ENCODE data around the gene NOP53. TPM values are rescaled to one million over a fixed set of nuclear protein-coding genes. Genes with fewer than 3 reads are reported as not detected.

Gene NOP53
- total RNA-seq, 2 experiments from 2014 or later = 212 to 296 TPM

- CTCF ChIA-PET (ENCODE audit: unreplicated experiment) = no interaction called here
These were observed 51.4 kb downstream of the NOP53 start for GRCh38 chr19:47796785-47797184.

GRCh38 chr19:47797996-47798903 lies 52.9 kb downstream of the NOP53 start:
- Histone ChIP-seq H4K20me1 (ENCODE audit: insufficient read depth, low read length) (no peaks in the 10 kb centered on the region), H3K4me1 (ENCODE audit: insufficient read depth, low read length, poor library complexity, severe bottlenecking) (no peaks in the 10 kb centered on the region), H3K27ac (ENCODE audit: low read depth, low read length, poor library complexity, severe bottlenecking) (no peak overlapping the region), H3K36me3 (ENCODE audit: insufficient read depth, low read length) (no peaks in the 10 kb centered on the region), H3K79me2 (ENCODE audit: insufficient read depth, low read depth, low read length) (no peaks in the 10 kb centered on the region), H2AFZ (ENCODE audit: low read length) (no peak overlapping the region), H3K4me2 (ENCODE audit: low read length) (no peak overlapping the region), H3K9me3 (ENCODE audit: low read length) (no peaks in the 10 kb centered on the region), H3K4me3 (ENCODE audit: low read depth, low read length, poor library complexity, severe bottlenecking) (no peak overlapping the region), H3K9me2 (ENCODE audit: insufficient read depth, low read length) (no peaks in the 10 kb centered on the region)
- intact Hi-C loops (cut with micrococcal nuclease; ENCODE audit: unreplicated experiment) = no loop called here
- no TSS peak for BruUV-seq (replicated peaks)
- ChIA-PET POLR2A (no interaction called here), CTCF (ENCODE audit: unreplicated experiment) (interaction anchor here (0.5 kb wide), 1 partner anchor 408 kb away, joined by 3 read pairs; no protein-coding TSS in a partner anchor)
- no peak for DNase-seq (ENCODE audit: low spot score)
- no peak for TF ChIP-seq CTCF (conservative IDR thresholded peaks at IDR 0.05; ENCODE audit: low read length)
- TF ChIP-seq EZH2phosphoT487 (IDR thresholded peaks at IDR 0.05; ENCODE audit: borderline replicate concordance, low read depth, low read length) = no peak

More at GRCh38 chr19:47796785-47797184, 51.4 kb downstream of the NOP53 start:
- H3K4me2 ChIP-seq (ENCODE audit: low read length) = no peak overlapping the region
- H3K27ac ChIP-seq (ENCODE audit: low read depth, low read length, poor library complexity, severe bottlenecking) = no peak overlapping the region
- DNase-seq (ENCODE audit: low spot score) = no peak
- no TSS peak for BruUV-seq (replicated peaks)
- H3K9me2 ChIP-seq (ENCODE audit: insufficient read depth, low read length) = no peaks in the 10 kb centered on the region
- H3K36me3 ChIP-seq (ENCODE audit: insufficient read depth, low read length) = no peaks in the 10 kb centered on the region
- H4K20me1 ChIP-seq (ENCODE audit: insufficient read depth, low read length) = no peaks in the 10 kb centered on the region
- TF ChIP-seq EZH2phosphoT487 (IDR thresholded peaks at IDR 0.05; ENCODE audit: borderline replicate concordance, low read depth, low read length) (no peak), CTCF (conservative IDR thresholded peaks at IDR 0.05; ENCODE audit: low read length) (no peak)
- no peak overlapping the region for H3K4me3 ChIP-seq (ENCODE audit: low read depth, low read length, poor library complexity, severe bottlenecking)
- no peaks in the 10 kb centered on the region; the same call in 1 of the 2 replicates for H3K9me3 ChIP-seq (ENCODE audit: low read length)
- POLR2A ChIA-PET = no interaction called here
- intact Hi-C loops (cut with micrococcal nuclease; ENCODE audit: unreplicated experiment) = no loop called here
- H3K4me1 ChIP-seq (ENCODE audit: insufficient read depth, low read length, poor library complexity, severe bottlenecking) = no peaks in the 10 kb centered on the region
- H3K79me2 ChIP-seq (ENCODE audit: insufficient read depth, low read depth, low read length) = no peaks in the 10 kb centered on the region
- H2AFZ ChIP-seq (ENCODE audit: low read length) = no peak overlapping the region

- ChIA-PET CTCF (ENCODE audit: unreplicated experiment) (no interaction called here), POLR2A (no interaction called here)
- Histone ChIP-seq H4K20me1 (ENCODE audit: insufficient read depth, low read length) (no peaks in the 10 kb centered on the region), H3K27ac (ENCODE audit: low read depth, low read length, poor library complexity, severe bottlenecking) (no peak overlapping the region), H3K9me3 (ENCODE audit: low read length) (no peaks in the 10 kb centered on the region), H3K4me3 (ENCODE audit: low read depth, low read length, poor library complexity, severe bottlenecking) (no peak overlapping the region), H2AFZ (ENCODE audit: low read length) (no peak overlapping the region), H3K4me1 (ENCODE audit: insufficient read depth, low read length, poor library complexity, severe bottlenecking) (no peaks in the 10 kb centered on the region), H3K79me2 (ENCODE audit: insufficient read depth, low read depth, low read length) (no peaks in the 10 kb centered on the region), H3K4me2 (ENCODE audit: low read length) (no peak overlapping the region), H3K9me2 (ENCODE audit: insufficient read depth, low read length) (no peaks in the 10 kb centered on the region), H3K36me3 (ENCODE audit: insufficient read depth, low read length) (no peaks in the 10 kb centered on the region)
- BruUV-seq (replicated peaks) = no TSS peak
- DNase-seq (ENCODE audit: low spot score) = no peak
- TF ChIP-seq CTCF (conservative IDR thresholded peaks at IDR 0.05; ENCODE audit: low read length) (no peak), EZH2phosphoT487 (IDR thresholded peaks at IDR 0.05; ENCODE audit: borderline replicate concordance, low read depth, low read length) (no peak)
- intact Hi-C loops (cut with micrococcal nuclease; ENCODE audit: unreplicated experiment) = no loop called here
These were observed 53.5 kb downstream of the NOP53 start for GRCh38 chr19:47798904-47799266.

Measured in OCI-LY7 (cell line).